GM12865 (cell line): ENCODE data around the gene ASCL2.

Source experiments
- DNase-seq: peaks from one replicate; pipeline ENCODE4 v3.0.0; 2010; ENCODE audit warnings: low read depth
- H3K4me3 ChIP-seq: 2 replicates; pipeline ENCODE4 v1.5.1; 2011; ENCODE audit warnings: mild to moderate bottlenecking, low read depth, low read length, control low read depth
- CTCF ChIP-seq: IDR thresholded peaks from 2 replicates; pipeline ENCODE4 v1.5.1; 2011; ENCODE audit warnings: low read length, control low read depth, low read depth, inconsistent platforms; ENCODE audit not compliant: insufficient read depth; ENCODE audit errors: missing control alignments

The ASCL2 gene

GRCh38 chr11:2300290-2300935 lies 30.0 kb upstream of the ASCL2 start:
- TF ChIP-seq CTCF, result no peak
- no peak overlapping the region for H3K4me3 ChIP-seq
- DNase-seq, result no peak

- no peak for DNase-seq
- TF ChIP-seq CTCF, result no peak
- no peak overlapping the region for H3K4me3 ChIP-seq
These were observed 29.4 kb upstream of the ASCL2 start for GRCh38 chr11:2299773-2300172.

- peak; percentile 9 for TF ChIP-seq CTCF
- peak; percentile 20 for DNase-seq
- no peak overlapping the region for H3K4me3 ChIP-seq
These were observed 28.7 kb upstream of the ASCL2 start for GRCh38 chr11:2298795-2299761.

GRCh38 chr11:2298131-2298794 lies 27.9 kb upstream of the ASCL2 start:
- DNase-seq, result no peak
- TF ChIP-seq CTCF, result no peak
- no peak overlapping the region for H3K4me3 ChIP-seq

DNA sequence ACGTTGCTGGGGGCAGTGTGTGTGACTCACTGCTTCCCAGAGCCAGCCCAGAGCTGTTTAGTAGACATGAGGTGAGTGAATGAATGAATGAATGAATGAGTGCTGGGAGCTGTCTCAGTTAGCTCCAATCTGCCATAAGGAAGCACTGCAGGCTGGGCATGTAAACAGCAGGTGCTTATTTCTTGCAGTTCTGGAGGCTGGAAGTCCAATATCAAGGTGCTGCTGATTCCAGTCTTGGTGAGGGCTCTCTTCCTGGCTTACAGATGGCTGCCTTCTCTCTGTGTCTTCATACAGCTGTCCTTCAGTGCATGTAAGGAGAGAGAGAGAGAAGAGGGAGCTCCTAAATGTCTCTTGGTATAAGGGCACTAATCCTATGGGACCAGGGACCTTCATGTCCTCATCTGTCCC lies 27.2 kb upstream of the ASCL2 start:
- H3K4me3 ChIP-seq, result no peak overlapping the region
- no peak for TF ChIP-seq CTCF
- DNase-seq, result no peak

DNA sequence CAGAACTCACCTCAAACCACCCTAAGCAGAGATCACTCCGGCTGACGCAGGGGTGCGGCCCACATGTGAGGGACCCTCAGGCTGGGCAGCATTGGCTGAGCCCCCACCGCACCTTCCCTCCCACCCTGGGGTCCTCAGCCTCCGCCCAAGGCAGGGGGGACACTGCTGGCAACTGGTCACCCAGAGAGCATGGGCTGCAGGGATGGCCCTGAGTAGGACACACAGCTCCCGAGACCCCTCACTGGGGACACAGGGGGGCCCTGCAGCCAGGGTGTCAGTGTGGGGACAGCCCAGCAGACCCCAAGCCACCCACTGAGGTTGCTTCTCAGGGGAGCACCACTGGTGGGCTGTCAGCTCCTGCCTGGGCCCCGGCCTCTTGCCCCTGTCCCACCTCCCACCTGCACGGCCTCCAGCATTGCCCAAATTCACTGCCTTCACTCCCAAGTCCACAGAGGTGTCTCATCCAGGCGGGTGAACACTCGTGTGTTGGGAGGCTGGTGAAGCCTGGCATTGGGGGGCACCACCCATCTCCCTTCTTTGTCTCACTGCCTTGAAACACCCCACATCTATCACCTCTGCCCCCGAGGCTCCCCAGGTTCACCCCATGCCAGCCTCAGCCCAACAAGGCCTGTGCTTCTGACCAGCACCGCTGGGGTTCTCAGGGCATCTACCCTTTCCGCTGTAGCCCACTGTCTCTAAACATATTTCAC lies 26.7 kb upstream of the ASCL2 start:
- H3K4me3 ChIP-seq, result no peak overlapping the region
- TF ChIP-seq CTCF, result no peak
- DNase-seq, result no peak
